Adrenal gland (tissue), 12 donors: ENCODE data around the gene AGER. TPM values are rescaled to one million over a fixed set of nuclear protein-coding genes. Genes with fewer than 3 reads are reported as not detected.

ENCODE experiments used
- DNase-seq, 7 donors: peaks; one replicate each; pipeline ENCODE4 v3.0.0-alpha.2; 2019 to 2020
- H3K27ac ChIP-seq, 5 donors: fragments of 200-600 bp; sonication (generic) in 4 of 5; 1 replicate in 3 of 5; 2 replicates in 2 of 5; pipeline versions ENCODE4 v1.5.1 to v1.8.0; 2016 to 2020; ENCODE audit warnings: mild to moderate bottlenecking in 1 of 5
- H3K27me3 ChIP-seq: fragments of 200-600 bp; 2 replicates; pipeline ENCODE4 v1.8.0; 2021
- H3K36me3 ChIP-seq, 2 donors: fragments of 200-600 bp; replicated peaks in 1 of 2; 1 replicate in 1 of 2; 2 replicates in 1 of 2; pipeline versions ENCODE4 v1.5.1 to v1.8.0; 2018 to 2022
- H3K4me1 ChIP-seq, 2 donors: fragments of 200-600 bp; replicated peaks in 1 of 2; 1 replicate in 1 of 2; 2 replicates in 1 of 2; pipeline versions ENCODE4 v1.5.1 to v1.8.0; 2018 to 2021
- H3K4me3 ChIP-seq, 4 donors: fragments of 200-600 bp; sonication (generic) in 3 of 4; one replicate each; pipeline ENCODE4 v1.5.1; 2016 to 2018
- H3K9me3 ChIP-seq, 3 donors: fragments of 200-600 bp; sonication (generic) in 1 of 3; replicated peaks in 1 of 3; 1 replicate in 2 of 3; 2 replicates in 1 of 3; pipeline versions ENCODE4 v1.5.1 to v1.8.0; 2016 to 2021
- POLR2A ChIP-seq, 2 donors: fragments of 450-650 bp; IDR thresholded peaks; one replicate each; pipeline ENCODE4 v1.6.1; 2017; ENCODE audit warnings: antibody characterized with exemption in 2 of 2, mild to moderate bottlenecking in 2 of 2, moderate library complexity in 1 of 2
- WGBS, 4 donors: extraction: QIAGEN DNeasy Blood & Tissue Kit in 2 of 4; methylation state at CpG; one replicate each; pipeline versions ENCODE4 v1.1.5 to v1.1.7; 2013 to 2017; 5-methylcytosine and 5-hydroxymethylcytosine counted together
- intact Hi-C, 2 donors: fragments of 100-400 bp; cut with DNase I; formaldehyde crosslinking; loops; one replicate each; pipeline versions ENCODE4 v1.14.1 to v1.15.0; 2022 to 2023
- polyA plus RNA-seq, 3 donors: library from polyadenylated mRNA; stranded (reverse); fragments of 200-250 nt in 2 of 3; fragments of 350-450 nt in 1 of 3; fragmentation: Illumina TruSeq in 1 of 3; extraction: RNeasy Lipid Tissue Mini Kit (QIAGEN cat#74804) in 1 of 3; gene quantifications; one replicate each; pipeline ENCODE4 v1.2.3, GENCODE V29; 2013 to 2014
- total RNA-seq, 9 donors: library from RNA; depleted of rRNA in 4 of 9; stranded (reverse); fragments of >200 nt in 4 of 9; fragments of 120-200 nt in 1 of 9; fragmentation: NEBNext Ultra II Directional in 1 of 9; extraction: Animal tissue kit (Norgen Biotek cat#: 25700) in 1 of 9; gene quantifications; one replicate each; pipeline versions ENCODE4 v1.1.0 to v1.2.4, GENCODE V29; 2013 to 2023
- TF ChIP-seq, protein P1 (sequence below), 6 experiments: fragments of 450-650 bp in 4 of 6; fragments of 200-600 bp in 2 of 6; sonication (generic) in 1 of 6; IDR thresholded peaks; 1 replicate in 5 of 6; 2 replicates in 1 of 6; pipeline versions ENCODE4 v1.5.1 to v1.8.0; 2016 to 2021; ENCODE audit warnings: antibody characterized with exemption in 6 of 6, mild to moderate bottlenecking in 2 of 6, moderate library complexity in 1 of 6
- donor health status: healthy with polysubstance abuse.
- donor health status: Bipolar disorder and iron deficiency.
- donor health status: DM: yes; HTN: yes; CAD: no.
- donor health status: DM: no; HTN: no; CAD: no.
- donor health status: DM: no; HTN: no; CAD: no.
- donor health status: DM: yes; HTN: yes; CAD: no.

The AGER gene
- total and polyA plus RNA-seq, 12 donors: 1.4 to 63.9 (median 3.4) TPM; not detected in 1

DNA sequence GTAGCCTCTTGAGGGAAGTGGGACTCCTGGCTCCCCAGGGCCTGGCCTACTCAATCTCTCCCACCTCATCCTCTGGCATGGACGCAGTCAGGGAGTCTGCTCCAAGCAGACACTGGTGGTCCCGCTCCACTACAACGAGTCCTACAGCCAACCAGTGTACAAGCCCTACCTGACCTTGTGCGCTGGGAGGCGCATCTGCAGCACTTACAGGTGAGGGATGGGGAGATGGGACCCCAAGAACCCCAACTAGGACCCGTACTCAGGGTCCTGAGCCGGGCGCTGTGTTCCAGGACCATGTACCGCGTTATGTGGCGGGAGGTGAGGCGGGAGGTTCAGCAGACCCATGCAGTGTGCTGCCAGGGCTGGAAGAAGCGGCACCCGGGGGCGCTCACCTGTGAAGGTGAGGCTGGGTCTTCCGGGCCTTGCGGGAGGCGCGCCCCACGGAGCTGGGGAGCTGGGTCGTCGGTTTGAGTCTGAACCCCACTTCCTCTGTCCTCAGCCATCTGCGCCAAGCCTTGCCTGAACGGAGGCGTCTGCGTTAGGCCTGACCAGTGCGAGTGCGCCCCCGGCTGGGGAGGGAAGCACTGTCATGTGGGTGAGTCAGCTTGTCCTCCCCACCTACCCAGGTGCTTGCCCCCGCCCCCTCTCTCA, 17.5 kb downstream of the AGER start:
- no peak overlapping the region for H3K27ac ChIP-seq
- H3K27me3 ChIP-seq: no peaks in the 10 kb centered on the region
- no peak for DNase-seq
- no peaks in the 10 kb centered on the region for H3K4me1 ChIP-seq
- peaks cover 0 to 47% of the 10 kb centered on the region in 2 donors for H3K36me3 ChIP-seq
- TF ChIP-seq POLR2A (IDR thresholded peaks at IDR 0.05): no peak
- TF ChIP-seq, protein P1, sequence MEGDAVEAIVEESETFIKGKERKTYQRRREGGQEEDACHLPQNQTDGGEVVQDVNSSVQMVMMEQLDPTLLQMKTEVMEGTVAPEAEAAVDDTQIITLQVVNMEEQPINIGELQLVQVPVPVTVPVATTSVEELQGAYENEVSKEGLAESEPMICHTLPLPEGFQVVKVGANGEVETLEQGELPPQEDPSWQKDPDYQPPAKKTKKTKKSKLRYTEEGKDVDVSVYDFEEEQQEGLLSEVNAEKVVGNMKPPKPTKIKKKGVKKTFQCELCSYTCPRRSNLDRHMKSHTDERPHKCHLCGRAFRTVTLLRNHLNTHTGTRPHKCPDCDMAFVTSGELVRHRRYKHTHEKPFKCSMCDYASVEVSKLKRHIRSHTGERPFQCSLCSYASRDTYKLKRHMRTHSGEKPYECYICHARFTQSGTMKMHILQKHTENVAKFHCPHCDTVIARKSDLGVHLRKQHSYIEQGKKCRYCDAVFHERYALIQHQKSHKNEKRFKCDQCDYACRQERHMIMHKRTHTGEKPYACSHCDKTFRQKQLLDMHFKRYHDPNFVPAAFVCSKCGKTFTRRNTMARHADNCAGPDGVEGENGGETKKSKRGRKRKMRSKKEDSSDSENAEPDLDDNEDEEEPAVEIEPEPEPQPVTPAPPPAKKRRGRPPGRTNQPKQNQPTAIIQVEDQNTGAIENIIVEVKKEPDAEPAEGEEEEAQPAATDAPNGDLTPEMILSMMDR (IDR thresholded peaks at IDR 0.05): no peak
- 83 to 87% (median 84%) methylated on average over 28 to 30 of the region's 30 CpGs for WGBS, 4 donors
- H3K9me3 ChIP-seq: no peaks in the 10 kb centered on the region
- H3K4me3 ChIP-seq: no peak overlapping the region
- intact Hi-C loops: loop anchor here in 1 of 2 donors (10.0 kb wide), 1 partner anchor 52 kb away; no protein-coding TSS in a partner anchor

DNA sequence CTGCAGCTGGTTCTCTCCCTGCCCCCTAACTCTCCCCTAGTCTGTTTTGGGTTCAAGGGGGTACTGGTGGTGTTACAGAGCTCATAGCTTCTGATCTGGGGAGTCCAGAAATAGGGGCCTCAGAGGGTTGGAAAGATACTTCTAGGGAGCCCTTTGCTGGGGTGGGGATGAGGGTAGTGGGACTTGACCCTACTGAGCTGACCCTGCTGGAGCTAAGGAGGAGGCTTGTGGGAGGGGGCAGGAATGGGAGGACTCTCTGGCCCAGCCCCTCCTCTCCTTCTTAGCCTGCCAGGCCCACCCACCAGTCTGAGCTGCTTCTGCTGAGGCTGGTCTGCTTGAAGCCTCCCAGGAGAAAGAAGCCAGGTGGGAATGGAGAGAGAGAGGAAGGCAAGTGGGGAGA, 19.8 kb downstream of the AGER start, which contains the start of gene EGFL8:
EGFL8 (plus strand) TSS at position 301 of the 400 bp plus-strand sequence. CDS start 1,571 bp downstream, outside the sequence.
- H3K27me3 ChIP-seq: no peaks in the 10 kb centered on the region
- no peaks in the 10 kb centered on the region for H3K9me3 ChIP-seq
- no peak for TF ChIP-seq POLR2A (IDR thresholded peaks at IDR 0.05)
- TF ChIP-seq, protein P1 (IDR thresholded peaks at IDR 0.05): no peak
- H3K4me1 ChIP-seq: no peaks in the 10 kb centered on the region
- H3K4me3 ChIP-seq: no peak within 1 kb of the TSS
- intact Hi-C loops: loop anchor here in 1 of 2 donors (10.0 kb wide), 1 partner anchor 49 kb away; no protein-coding TSS in a partner anchor
- DNase-seq: no peak
- H3K36me3 ChIP-seq: peaks cover 0 to 35% of the 10 kb centered on the region in 2 donors
- peak within 1 kb of the TSS in 1 of 5 donors; percentile 8 for H3K27ac ChIP-seq

DNA sequence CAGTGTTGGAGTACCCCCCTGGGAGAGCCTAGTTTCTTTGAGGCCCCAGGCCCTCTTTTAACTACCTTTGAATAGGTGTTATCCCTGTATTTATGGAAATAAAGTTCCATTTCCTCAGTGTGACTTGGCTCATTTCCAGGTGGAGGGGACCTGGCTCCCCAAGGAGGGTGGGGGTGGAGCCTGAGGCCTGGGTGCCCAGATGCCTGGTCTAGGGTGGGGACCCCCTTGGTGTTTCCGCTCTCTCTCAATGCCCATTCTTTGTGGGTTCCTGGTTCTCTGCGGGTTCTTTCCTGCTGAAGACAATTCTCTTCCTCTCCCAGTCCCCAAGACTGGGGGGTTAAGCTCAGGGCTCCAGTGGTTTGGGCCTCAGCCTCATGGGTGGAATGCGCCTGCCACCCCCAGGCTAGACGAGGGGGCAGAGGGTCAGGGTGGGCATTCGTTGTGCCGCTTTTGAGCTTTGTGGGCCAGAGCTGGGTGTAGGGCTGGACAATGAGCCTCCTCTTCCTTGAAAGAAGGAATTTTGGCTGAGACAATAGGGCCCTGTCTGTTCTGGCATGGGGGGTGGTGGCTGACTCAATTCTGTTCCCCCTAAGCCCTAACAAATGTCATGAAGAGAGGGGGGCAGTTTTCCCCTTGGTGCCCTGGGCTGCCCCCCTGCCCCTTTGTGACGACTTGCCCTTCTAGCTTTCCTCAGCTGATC, 20.3 kb downstream of the AGER start:
- WGBS, 4 donors: 82 to 90% (median 87%) methylated on average over 3 to 7 of the region's 7 CpGs
- H3K9me3 ChIP-seq: no peaks in the 10 kb centered on the region
- no peak for DNase-seq
- TF ChIP-seq, protein P1 (IDR thresholded peaks at IDR 0.05): no peak
- TF ChIP-seq POLR2A (IDR thresholded peaks at IDR 0.05): no peak
- peak overlapping the region in 1 of 5 donors; percentile 8 for H3K27ac ChIP-seq
- H3K27me3 ChIP-seq: no peaks in the 10 kb centered on the region
- H3K4me3 ChIP-seq: no peak overlapping the region
- H3K4me1 ChIP-seq: no peaks in the 10 kb centered on the region
- H3K36me3 ChIP-seq: peaks cover 0 to 35% of the 10 kb centered on the region in 2 donors
- intact Hi-C loops: loop anchor here in 1 of 2 donors (10.0 kb wide), 1 partner anchor 49 kb away; no protein-coding TSS in a partner anchor

DNA sequence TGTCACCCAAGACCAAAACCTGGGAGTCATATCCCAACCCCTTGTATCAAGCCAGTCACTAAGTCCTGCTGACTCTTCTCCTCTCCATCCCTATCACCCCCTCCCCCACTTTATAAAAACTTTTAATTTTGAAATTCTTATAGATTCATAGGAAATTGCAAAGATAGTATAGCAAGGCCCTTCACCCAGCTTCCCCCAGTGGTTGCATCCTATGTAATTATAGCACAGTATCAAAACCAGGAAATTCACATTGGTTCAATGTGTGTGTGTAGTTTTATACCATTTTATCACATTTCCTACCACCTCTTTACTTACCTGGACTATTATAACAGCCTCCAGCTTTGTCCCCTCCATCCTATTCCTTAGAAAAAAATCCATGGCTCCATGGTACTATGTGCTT, 26.0 kb downstream of the AGER start:
- H3K36me3 ChIP-seq: peaks cover 0 to 43% of the 10 kb centered on the region in 2 donors
- DNase-seq: no peak
- H3K4me3 ChIP-seq: no peak overlapping the region
- H3K27ac ChIP-seq: no peak overlapping the region
- H3K27me3 ChIP-seq: no peaks in the 10 kb centered on the region
- TF ChIP-seq, protein P1 (IDR thresholded peaks at IDR 0.05): no peak
- no peak for TF ChIP-seq POLR2A (IDR thresholded peaks at IDR 0.05)
- intact Hi-C loops: loop anchor here in 1 of 2 donors (5.0 kb wide), 1 partner anchor 41 kb away; no protein-coding TSS in a partner anchor
- peaks cover 9 to 10% of the 10 kb centered on the region in 2 donors for H3K4me1 ChIP-seq
- H3K9me3 ChIP-seq: no peaks in the 10 kb centered on the region
